Activated B cell treated with CpG ODN at 0.5 μM for 24 hours (primary cell): ENCODE results near the gene IL36RN. TPM values are rescaled to one million over a fixed set of nuclear protein-coding genes. Genes with fewer than 3 reads are reported as not detected.

ENCODE experiments used
- ATAC-seq: fragments of 200-7000 bp; cut with Tn5 transposase; one replicate; pipeline ENCODE4 v1.10.0; 2021; ENCODE audit warnings: low read depth, mild to moderate bottlenecking, moderate library complexity
- CTCF ChIA-PET: fragments of 350-600 bp; sonication (Branson Sonifier 250); formaldehyde crosslinking; loops from one replicate; lab custom pipeline; 2021; ENCODE audit warnings: antibody characterized with exemption; lab: Charles Lee
- POLR2A ChIA-PET: fragments of 350-600 bp; sonication (Branson Sonifier 250); formaldehyde crosslinking; loops from one replicate; lab custom pipeline; 2021; ENCODE audit warnings: antibody characterized with exemption; lab: Charles Lee
- DNase-seq: peaks from one replicate; pipeline ENCODE4 v3.0.0; 2022
- H3K27ac Mint-ChIP-seq: one replicate; pipeline ENCODE4 v1.8.0; 2020; ENCODE audit warnings: mixed read lengths
- H3K27me3 Mint-ChIP-seq: one replicate; pipeline ENCODE4 v1.8.0; 2021; ENCODE audit warnings: mixed read lengths
- H3K36me3 Mint-ChIP-seq: one replicate; pipeline ENCODE4 v1.8.0; 2021; ENCODE audit warnings: low read depth, mixed read lengths
- H3K4me1 Mint-ChIP-seq: one replicate; pipeline ENCODE4 v1.8.0; 2021; ENCODE audit warnings: mixed read lengths
- H3K4me3 Mint-ChIP-seq: one replicate; pipeline ENCODE4 v1.8.0; 2020; ENCODE audit warnings: mild to moderate bottlenecking, mixed read lengths
- H3K9me3 Mint-ChIP-seq: one replicate; pipeline ENCODE4 v1.8.0; 2020; ENCODE audit warnings: mixed read lengths
- intact Hi-C: fragments of 100-400 bp; cut with micrococcal nuclease; formaldehyde crosslinking; loops from one replicate; pipeline ENCODE4 v1.15.1; 2024
- total RNA-seq: library from RNA; stranded (reverse); gene quantifications from 2 replicates; pipeline ENCODE4 v1.2.3, GENCODE V29; 2022
- TF ChIP-seq, protein P1 (sequence below): fragments of 200-600 bp; IDR thresholded peaks from one replicate; pipeline ENCODE4 v1.8.0; 2022; ENCODE audit warnings: antibody characterized with exemption, mild to moderate bottlenecking

IL36RN gene
- total RNA-seq, 1 donor from 2014 or later, result not detected

DNA sequence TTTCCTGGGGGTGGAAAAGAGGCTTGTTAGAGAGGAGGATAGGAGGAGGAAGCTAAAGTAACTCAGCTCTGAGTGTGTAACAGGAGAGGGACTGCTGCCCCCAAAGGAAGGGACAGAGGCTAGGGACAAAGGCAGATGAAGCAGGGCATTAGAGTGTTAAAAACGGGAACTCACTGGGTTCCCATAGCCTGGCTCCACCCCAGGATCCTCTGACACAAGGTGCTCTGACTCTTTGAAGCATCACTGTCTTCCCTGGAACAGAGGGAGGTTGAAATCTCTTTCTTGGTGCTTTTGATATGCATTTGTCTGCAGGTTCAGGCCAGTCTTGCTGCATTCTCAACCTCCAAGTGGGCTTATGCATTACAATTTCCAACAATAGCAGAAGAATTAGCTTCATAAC lies 30.9 kb upstream of the IL36RN start:
- Mint-ChIP-seq H3K4me1 (peaks cover 4% of the 10 kb centered on the region), H3K4me3 (no peak overlapping the region), H3K9me3 (no peaks in the 10 kb centered on the region), H3K36me3 (no peaks in the 10 kb centered on the region), H3K27me3 (peaks cover 42% of the 10 kb centered on the region), H3K27ac (no peak overlapping the region)
- intact Hi-C loops, result no loop called here
- no peak for ATAC-seq
- TF ChIP-seq, protein P1, sequence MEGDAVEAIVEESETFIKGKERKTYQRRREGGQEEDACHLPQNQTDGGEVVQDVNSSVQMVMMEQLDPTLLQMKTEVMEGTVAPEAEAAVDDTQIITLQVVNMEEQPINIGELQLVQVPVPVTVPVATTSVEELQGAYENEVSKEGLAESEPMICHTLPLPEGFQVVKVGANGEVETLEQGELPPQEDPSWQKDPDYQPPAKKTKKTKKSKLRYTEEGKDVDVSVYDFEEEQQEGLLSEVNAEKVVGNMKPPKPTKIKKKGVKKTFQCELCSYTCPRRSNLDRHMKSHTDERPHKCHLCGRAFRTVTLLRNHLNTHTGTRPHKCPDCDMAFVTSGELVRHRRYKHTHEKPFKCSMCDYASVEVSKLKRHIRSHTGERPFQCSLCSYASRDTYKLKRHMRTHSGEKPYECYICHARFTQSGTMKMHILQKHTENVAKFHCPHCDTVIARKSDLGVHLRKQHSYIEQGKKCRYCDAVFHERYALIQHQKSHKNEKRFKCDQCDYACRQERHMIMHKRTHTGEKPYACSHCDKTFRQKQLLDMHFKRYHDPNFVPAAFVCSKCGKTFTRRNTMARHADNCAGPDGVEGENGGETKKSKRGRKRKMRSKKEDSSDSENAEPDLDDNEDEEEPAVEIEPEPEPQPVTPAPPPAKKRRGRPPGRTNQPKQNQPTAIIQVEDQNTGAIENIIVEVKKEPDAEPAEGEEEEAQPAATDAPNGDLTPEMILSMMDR, result no peak
- no peak for DNase-seq
- ChIA-PET POLR2A (no interaction called here), CTCF (no interaction called here)

DNA sequence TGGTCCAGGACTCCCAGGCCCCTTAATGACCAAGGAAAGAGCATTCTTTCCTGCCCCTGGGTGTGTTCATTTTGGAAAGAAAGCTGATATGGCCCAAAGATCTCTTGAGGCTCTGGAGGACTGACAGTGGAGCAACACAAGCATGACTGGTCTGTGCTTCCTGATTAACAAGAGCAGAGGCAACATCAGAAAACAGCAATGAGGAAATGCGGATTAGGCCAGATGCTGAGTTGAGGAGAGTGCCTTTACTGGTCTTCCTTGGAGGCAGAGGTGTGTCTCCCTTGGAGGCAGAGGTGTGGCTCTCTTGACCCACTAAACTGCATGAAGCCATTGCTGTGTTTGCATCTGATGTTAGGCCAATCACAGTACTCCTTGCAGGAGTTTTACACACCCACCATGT lies 26.3 kb upstream of the IL36RN start:
- Mint-ChIP-seq H3K27me3 (peaks cover 28% of the 10 kb centered on the region), H3K27ac (no peak overlapping the region), H3K4me1 (no peaks in the 10 kb centered on the region), H3K9me3 (no peaks in the 10 kb centered on the region), H3K4me3 (no peak overlapping the region), H3K36me3 (no peaks in the 10 kb centered on the region)
- TF ChIP-seq, protein P1, result no peak
- ATAC-seq (no peak), DNase-seq (no peak)
- CTCF ChIA-PET, result no interaction called here
- POLR2A ChIA-PET, result no interaction called here
- intact Hi-C loops, result no loop called here

DNA sequence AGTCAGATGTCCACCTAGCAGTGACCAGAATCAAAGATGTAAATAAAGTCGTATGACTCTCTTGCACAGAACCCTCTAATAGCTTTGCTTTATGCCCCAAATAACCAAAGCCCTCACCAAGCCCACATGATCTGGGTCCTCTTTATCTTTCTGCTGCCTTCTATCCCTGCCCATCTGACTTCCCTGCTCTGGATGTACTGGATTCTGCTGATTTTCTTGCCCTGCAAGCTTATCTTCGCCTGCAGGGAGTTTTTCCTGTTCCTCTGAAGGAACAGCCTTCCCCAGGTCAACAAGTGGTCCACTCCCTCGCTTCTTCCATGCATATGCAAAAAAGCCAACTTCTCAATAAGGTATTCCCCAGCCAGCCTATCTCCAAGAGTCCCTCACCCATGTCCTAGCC lies 25.0 kb upstream of the IL36RN start:
- Mint-ChIP-seq H3K27ac (no peak overlapping the region), H3K9me3 (no peaks in the 10 kb centered on the region), H3K4me3 (no peak overlapping the region), H3K36me3 (no peaks in the 10 kb centered on the region), H3K27me3 (peaks cover 32% of the 10 kb centered on the region), H3K4me1 (no peaks in the 10 kb centered on the region)
- CTCF ChIA-PET, result no interaction called here
- TF ChIP-seq, protein P1, result no peak
- DNase-seq (no peak), ATAC-seq (no peak)
- POLR2A ChIA-PET, result no interaction called here
- intact Hi-C loops, result no loop called here

DNA sequence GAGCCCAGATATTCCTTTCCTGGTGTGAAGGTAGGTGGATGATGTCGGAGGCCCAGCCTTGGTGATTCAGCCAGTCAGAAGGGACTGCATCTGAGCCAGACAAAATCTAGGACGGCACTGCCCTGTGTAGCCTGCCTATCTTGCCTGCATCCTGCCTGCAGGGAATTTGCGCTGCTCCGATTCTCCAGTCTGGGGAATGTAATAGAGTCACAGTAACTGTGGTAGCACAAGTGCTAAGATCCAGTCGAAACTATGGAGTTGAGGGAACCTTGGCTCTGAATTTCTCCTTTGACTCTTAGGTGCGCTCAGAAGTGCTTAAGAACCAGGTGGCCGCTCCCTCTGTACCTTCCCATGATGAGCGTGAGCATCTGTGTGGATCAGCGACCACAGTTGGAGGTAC lies 22.2 kb upstream of the IL36RN start:
- ChIA-PET POLR2A (no interaction called here), CTCF (no interaction called here)
- no peak for ATAC-seq
- H3K4me3 Mint-ChIP-seq, result no peak overlapping the region
- no peaks in the 10 kb centered on the region for H3K9me3 Mint-ChIP-seq
- peaks cover 19% of the 10 kb centered on the region for H3K27me3 Mint-ChIP-seq
- TF ChIP-seq, protein P1, result no peak
- no peak overlapping the region for H3K27ac Mint-ChIP-seq
- no peak for DNase-seq
- no peaks in the 10 kb centered on the region for H3K4me1 Mint-ChIP-seq
- intact Hi-C loops, result no loop called here
- H3K36me3 Mint-ChIP-seq, result no peaks in the 10 kb centered on the region

DNA sequence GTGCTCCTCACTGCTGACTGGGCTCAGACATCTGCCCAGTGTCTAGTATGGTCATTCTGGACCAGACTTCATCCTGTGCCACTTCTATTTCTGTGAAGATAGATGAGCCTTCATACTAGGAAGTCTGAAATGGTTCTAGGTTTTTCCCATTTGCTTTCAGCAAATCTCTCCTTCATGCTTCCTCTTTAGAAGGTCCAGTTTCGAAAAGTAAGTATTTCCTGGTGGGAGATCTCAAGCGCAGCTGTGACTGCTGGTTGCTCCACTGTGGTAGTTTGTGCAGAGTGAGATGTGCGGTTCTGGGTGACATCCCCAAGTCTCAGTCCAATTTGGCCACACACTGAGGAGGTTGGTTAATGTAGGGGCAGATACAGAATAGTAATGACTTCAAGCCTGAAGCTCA lies 20.7 kb upstream of the IL36RN start:
- no peak for ATAC-seq

More for the DNA sequence above, 20.7 kb upstream of the IL36RN start:
- intact Hi-C loops, result no loop called here
- H3K27me3 Mint-ChIP-seq, result peaks cover 22% of the 10 kb centered on the region
- H3K9me3 Mint-ChIP-seq, result peaks cover 4% of the 10 kb centered on the region
- no peak overlapping the region for H3K4me3 Mint-ChIP-seq
- ChIA-PET POLR2A (no interaction called here), CTCF (no interaction called here)
- DNase-seq, result no peak
- TF ChIP-seq, protein P1, result no peak
- no peaks in the 10 kb centered on the region for H3K4me1 Mint-ChIP-seq
- H3K27ac Mint-ChIP-seq, result no peak overlapping the region
- H3K36me3 Mint-ChIP-seq, result no peaks in the 10 kb centered on the region
